Measurements from ENCODE around the gene GPR26.
"Not testable (repeated sequence)": the region's sequence is repeated elsewhere in the genome, so short reads cannot be mapped to it uniquely, and the experiment has no call there.

The GPR26 gene

GRCh38 chr10:123720536-123720935, 54.4 kb downstream of the GPR26 start:
- no peak for DNase-seq (ENCODE audit: low read depth)
- H3K4me3 ChIP-seq (ENCODE audit: low read length), result no peak overlapping the region

GRCh38 chr10:123721441-123722049, 55.4 kb downstream of the GPR26 start:
- DNase-seq (ENCODE audit: low read depth), result no peak
- TF ChIP-seq CTCF (conservative IDR thresholded peaks at IDR 0.05; ENCODE audit: low read length), result no peak
- H3K4me3 ChIP-seq (ENCODE audit: low read length), result no peak overlapping the region

More at GRCh38 chr10:123720536-123720935, 54.4 kb downstream of the GPR26 start:
- no peak for TF ChIP-seq CTCF (conservative IDR thresholded peaks at IDR 0.05; ENCODE audit: low read length)

GRCh38 chr10:123722351-123722750, 56.2 kb downstream of the GPR26 start:
- DNase-seq (ENCODE audit: low read depth), result no peak
- no peak for TF ChIP-seq CTCF (conservative IDR thresholded peaks at IDR 0.05; ENCODE audit: low read length)
- H3K4me3 ChIP-seq (ENCODE audit: low read length), result no peak overlapping the region

GRCh38 chr10:123724747-123725146, 58.6 kb downstream of the GPR26 start:
- TF ChIP-seq CTCF (conservative IDR thresholded peaks at IDR 0.05; ENCODE audit: low read length), result no peak
- H3K4me3 ChIP-seq (ENCODE audit: low read length), result no peak overlapping the region
- no peak for DNase-seq (ENCODE audit: low read depth)

GRCh38 chr10:123726381-123726780, 60.2 kb downstream of the GPR26 start:
- DNase-seq (ENCODE audit: low read depth), result no peak
- no peak overlapping the region for H3K4me3 ChIP-seq (ENCODE audit: low read length)

GRCh38 chr10:123726836-123727235, 60.7 kb downstream of the GPR26 start:
- H3K4me3 ChIP-seq (ENCODE audit: low read length), result no peak overlapping the region
- DNase-seq (ENCODE audit: low read depth), result no peak
- no peak for TF ChIP-seq CTCF (conservative IDR thresholded peaks at IDR 0.05; ENCODE audit: low read length)

More at GRCh38 chr10:123726381-123726780, 60.2 kb downstream of the GPR26 start:
- no peak for TF ChIP-seq CTCF (conservative IDR thresholded peaks at IDR 0.05; ENCODE audit: low read length)

- no peak for TF ChIP-seq CTCF (conservative IDR thresholded peaks at IDR 0.05; ENCODE audit: low read length)
- H3K4me3 ChIP-seq (ENCODE audit: low read length), result no peak overlapping the region
- no peak for DNase-seq (ENCODE audit: low read depth)
Observed at GRCh38 chr10:123729523-123729922, 63.4 kb downstream of the GPR26 start.

GRCh38 chr10:123736917-123737316, 70.8 kb downstream of the GPR26 start:
- not testable (repeated sequence) for DNase-seq (ENCODE audit: low read depth); H3K4me3 ChIP-seq (ENCODE audit: low read length)

Measured in AG10803 (cell line).